GM18870 (cell line): Measurements from ENCODE around the gene DNAH8.
"Not testable (repeated sequence)": the region's sequence is repeated elsewhere in the genome, so short reads cannot be mapped to it uniquely, and the experiment has no call there.

ENCODE experiments used
- ATAC-seq: cut with Tn5 transposase; IDR thresholded peaks from one replicate; pipeline ENCODE4 v1.9.1; 2021; ENCODE audit warnings: moderate library complexity; ENCODE audit not compliant: unreplicated experiment

DNAH8 gene

GRCh38 chr6:38715016-38715689 lies at the start of gene DNAH8:
TSS of gene DNAH8 (plus strand) at chr6:38715311. CDS start at chr6:38722810, 7,499 bp downstream.
- no peak for ATAC-seq

- peak; percentile 72 for ATAC-seq
These were observed 43.1 kb upstream of the DNAH8 start for GRCh38 chr6:38671885-38672467.

GRCh38 chr6:38673397-38674165 lies 41.5 kb upstream of the DNAH8 start:
- no peak for ATAC-seq

- no peak for ATAC-seq
These were observed 38.7 kb upstream of the DNAH8 start for GRCh38 chr6:38676236-38676973.

GRCh38 chr6:38676974-38677544 lies 38.1 kb upstream of the DNAH8 start:
- no peak for ATAC-seq

- no peak for ATAC-seq
These were observed 36.8 kb upstream of the DNAH8 start for GRCh38 chr6:38678178-38678760.

GRCh38 chr6:38679668-38680067 lies 35.4 kb upstream of the DNAH8 start:
- ATAC-seq, result no peak

- ATAC-seq, result no peak
These were observed 33.3 kb upstream of the DNAH8 start for GRCh38 chr6:38681850-38682249.

- no peak for ATAC-seq
These were observed 30.9 kb upstream of the DNAH8 start for GRCh38 chr6:38684237-38684636.

- ATAC-seq, result no peak
These were observed 30.2 kb upstream of the DNAH8 start for GRCh38 chr6:38684904-38685303.

- ATAC-seq, result no peak
These were observed 28.7 kb upstream of the DNAH8 start for GRCh38 chr6:38686270-38687042.

- no peak for ATAC-seq
These were observed 28.1 kb upstream of the DNAH8 start for GRCh38 chr6:38687043-38687353.

GRCh38 chr6:38687549-38687948 lies 27.6 kb upstream of the DNAH8 start:
- ATAC-seq, result no peak

GRCh38 chr6:38688579-38689087 lies 26.5 kb upstream of the DNAH8 start:
- ATAC-seq, result no peak

- ATAC-seq, result no peak
These were observed 19.7 kb upstream of the DNAH8 start for GRCh38 chr6:38695227-38695900.

GRCh38 chr6:38695933-38696332 lies 19.2 kb upstream of the DNAH8 start:
- ATAC-seq, result no peak

GRCh38 chr6:38696345-38696744 lies 18.8 kb upstream of the DNAH8 start:
- ATAC-seq, result no peak

- ATAC-seq, result no peak
These were observed 17.3 kb upstream of the DNAH8 start for GRCh38 chr6:38697846-38698245.

GRCh38 chr6:38699702-38700101 lies 15.4 kb upstream of the DNAH8 start:
- ATAC-seq, result not testable (repeated sequence)
